SK-N-SH (cell line): Measurements from ENCODE around the gene TAC4.

Source experiments
- RFX5 ChIP-seq: IDR thresholded peaks from 2 replicates; pipeline ENCODE4 v1.6.1; 2012; ENCODE audit warnings: mild to moderate bottlenecking, improper control_type of control experiment, low read length
- TF ChIP-seq, protein P1 (sequence below): IDR thresholded peaks from 2 replicates; pipeline ENCODE4 v1.4.0; 2012; ENCODE audit warnings: low read depth, borderline replicate concordance

GRCh38 chr17:49858796-49859195 is 10.9 kb upstream of the TAC4 start:
- TF ChIP-seq, protein P1, sequence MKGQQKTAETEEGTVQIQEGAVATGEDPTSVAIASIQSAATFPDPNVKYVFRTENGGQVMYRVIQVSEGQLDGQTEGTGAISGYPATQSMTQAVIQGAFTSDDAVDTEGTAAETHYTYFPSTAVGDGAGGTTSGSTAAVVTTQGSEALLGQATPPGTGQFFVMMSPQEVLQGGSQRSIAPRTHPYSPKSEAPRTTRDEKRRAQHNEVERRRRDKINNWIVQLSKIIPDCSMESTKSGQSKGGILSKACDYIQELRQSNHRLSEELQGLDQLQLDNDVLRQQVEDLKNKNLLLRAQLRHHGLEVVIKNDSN = no peak
- TF ChIP-seq RFX5 = no peak
